ENCODE measurements around the gene HMG20B.
"Not testable (repeated sequence)": the region's sequence is repeated elsewhere in the genome, so short reads cannot be mapped to it uniquely, and the experiment has no call there.

Gene HMG20B

DNA sequence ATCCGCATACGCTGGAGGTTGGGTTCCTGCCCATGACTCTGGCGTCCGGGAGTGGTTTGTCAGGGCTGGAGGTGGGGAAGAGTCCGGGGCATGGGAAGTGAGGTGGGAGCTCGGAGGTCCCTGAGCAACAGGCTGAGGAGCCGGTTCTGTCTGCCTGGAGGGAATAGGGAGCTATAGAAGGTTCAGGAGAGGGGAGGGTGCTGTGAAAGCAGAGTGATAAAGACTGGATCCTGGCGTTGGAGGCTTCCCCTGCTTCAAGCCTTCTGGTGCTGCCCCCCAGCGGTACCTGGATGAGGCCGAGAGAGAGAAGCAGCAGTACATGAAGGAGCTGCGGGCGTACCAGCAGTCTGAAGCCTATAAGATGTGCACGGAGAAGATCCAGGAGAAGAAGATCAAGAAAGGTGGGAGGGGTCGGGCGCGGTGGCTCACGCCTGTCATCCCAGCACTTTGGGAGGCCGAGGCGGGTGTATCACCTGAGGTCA, 2.6 kb downstream of the HMG20B start:
- DNase-seq: peak; percentile 55 to 60
- TF ChIP-seq POLR2A (IDR thresholded peaks at IDR 0.05; ENCODE audit: low read length): no peak
- no peak for TF ChIP-seq GATA1 (IDR thresholded peaks at IDR 0.05; ENCODE audit: low read depth, low read length)

DNA sequence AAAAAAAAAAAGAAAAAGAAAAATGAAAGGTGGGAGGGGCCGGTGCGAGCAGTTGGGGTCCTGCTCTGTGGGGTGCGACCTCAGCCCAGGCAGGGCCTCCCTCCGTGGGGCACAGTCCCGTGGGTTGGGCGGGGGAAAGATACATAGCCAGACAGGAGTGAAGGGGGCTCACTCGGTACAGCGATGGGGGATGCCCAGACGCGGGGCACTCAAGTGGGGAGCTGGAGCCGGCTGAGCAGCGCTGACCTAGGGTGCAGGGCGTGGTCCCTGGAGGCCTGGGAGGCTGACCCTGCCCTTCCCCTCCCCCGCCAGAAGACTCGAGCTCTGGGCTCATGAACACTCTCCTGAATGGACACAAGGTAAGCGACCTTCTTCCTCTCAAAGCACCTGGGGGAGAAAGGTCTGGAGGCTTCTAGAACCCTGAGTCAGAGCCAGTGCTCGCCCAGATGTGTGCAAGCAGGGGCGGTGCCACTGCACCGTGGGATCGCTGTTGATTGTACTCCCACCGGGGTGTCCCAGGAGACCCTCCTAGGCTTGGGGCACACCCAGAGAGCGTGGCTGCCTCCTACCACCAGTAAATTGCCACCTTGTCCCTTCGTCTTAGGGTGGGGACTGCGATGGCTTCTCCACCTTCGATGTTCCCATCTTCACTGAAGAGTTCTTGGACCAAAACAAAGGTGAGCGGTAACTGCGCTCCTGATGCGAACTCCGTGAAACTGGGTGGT, 3.4 kb downstream of the HMG20B start:
- TF ChIP-seq GATA1 (IDR thresholded peaks at IDR 0.05; ENCODE audit: low read depth, low read length) (no peak), POLR2A (IDR thresholded peaks at IDR 0.05; ENCODE audit: low read length) (peak; percentile 1)
- DNase-seq: no peak

DNA sequence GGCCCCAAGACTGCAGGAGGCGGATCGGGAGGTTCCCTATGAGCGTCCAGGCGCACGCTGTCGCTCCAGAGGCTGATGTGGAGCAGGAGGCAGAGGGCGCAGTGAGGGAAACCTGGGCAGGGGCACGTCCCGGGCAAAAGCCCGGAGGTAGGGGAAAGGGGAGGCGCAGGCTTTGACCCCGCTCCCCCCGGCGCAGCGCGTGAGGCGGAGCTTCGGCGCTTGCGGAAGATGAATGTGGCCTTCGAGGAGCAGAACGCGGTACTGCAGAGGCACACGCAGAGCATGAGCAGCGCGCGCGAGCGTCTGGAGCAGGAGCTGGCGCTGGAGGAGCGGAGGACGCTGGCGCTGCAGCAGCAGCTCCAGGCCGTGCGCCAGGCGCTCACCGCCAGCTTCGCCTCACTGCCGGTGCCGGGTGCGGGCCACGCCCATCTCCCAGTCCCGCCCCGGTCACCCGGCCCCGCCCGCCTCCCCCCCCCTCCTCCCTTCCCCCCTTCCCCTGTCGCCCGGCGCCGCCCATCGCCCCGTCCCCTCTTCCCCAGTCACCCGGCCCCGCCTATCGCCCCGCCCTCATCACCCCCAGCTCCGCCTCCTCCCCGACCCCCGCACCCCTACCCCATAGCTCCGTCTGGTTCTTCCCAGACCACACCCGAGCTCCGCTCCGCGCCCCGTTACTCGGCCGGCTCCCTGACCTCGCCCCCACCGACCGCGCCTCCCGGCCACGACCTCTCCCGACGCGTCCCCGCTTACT, 4.1 kb downstream of the HMG20B start:
- no peak for TF ChIP-seq POLR2A (IDR thresholded peaks at IDR 0.05; ENCODE audit: low read length)
- TF ChIP-seq GATA1 (IDR thresholded peaks at IDR 0.05; ENCODE audit: low read depth, low read length): no peak
- DNase-seq: peak; percentile 53 to 66

DNA sequence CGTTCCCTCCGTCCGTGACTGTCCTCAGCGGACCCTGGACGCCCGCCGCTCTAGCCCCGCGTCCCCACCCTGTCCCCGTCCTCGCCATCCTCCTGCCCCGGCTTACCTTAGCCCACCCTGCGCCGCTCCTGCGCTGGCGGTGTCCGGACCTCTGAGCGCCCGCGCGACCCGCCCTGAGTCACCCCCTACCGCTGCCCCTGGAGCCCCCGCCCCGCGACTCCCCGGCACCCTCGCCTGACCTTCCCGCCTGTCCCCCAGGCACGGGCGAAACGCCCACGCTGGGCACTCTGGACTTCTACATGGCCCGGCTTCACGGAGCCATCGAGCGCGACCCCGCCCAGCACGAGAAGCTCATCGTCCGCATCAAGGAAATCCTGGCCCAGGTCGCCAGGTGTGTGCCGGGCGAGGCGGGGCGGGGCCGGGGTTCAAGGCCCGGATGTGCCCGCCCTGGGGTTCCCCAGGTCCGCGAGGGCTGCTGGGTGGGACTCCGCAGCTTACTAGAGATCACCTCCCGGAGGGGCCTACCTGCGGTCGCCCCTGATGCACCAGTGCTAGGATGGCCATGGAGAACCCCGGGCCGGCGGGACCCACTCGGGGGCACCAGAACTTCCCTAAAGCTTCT, 5.1 kb downstream of the HMG20B start:
- no peak for DNase-seq
- TF ChIP-seq POLR2A (IDR thresholded peaks at IDR 0.05; ENCODE audit: low read length): no peak
- TF ChIP-seq GATA1 (IDR thresholded peaks at IDR 0.05; ENCODE audit: low read depth, low read length): no peak

DNA sequence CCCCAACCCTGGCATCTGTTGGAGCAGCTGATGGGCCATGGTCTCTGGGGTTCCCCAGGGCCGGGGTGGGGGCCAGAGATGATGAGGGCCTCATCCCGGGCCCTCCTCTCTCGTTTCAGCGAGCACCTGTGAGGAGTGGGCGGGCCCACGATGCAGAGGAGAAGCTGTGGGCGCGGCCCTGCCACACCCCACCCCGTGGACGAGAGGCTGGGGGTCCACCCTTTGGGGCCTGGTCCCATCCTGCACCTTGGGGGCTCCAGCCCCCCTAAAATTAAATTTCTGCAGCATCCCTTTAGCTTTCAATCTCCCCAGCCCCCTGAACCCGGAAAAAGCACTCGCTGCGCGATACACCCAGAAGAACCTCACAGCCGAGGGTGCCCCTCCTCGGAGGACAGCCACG, 5.6 kb downstream of the HMG20B start:
- DNase-seq: no peak
- TF ChIP-seq GATA1 (IDR thresholded peaks at IDR 0.05; ENCODE audit: low read depth, low read length) (no peak), POLR2A (IDR thresholded peaks at IDR 0.05; ENCODE audit: low read length) (no peak)

DNA sequence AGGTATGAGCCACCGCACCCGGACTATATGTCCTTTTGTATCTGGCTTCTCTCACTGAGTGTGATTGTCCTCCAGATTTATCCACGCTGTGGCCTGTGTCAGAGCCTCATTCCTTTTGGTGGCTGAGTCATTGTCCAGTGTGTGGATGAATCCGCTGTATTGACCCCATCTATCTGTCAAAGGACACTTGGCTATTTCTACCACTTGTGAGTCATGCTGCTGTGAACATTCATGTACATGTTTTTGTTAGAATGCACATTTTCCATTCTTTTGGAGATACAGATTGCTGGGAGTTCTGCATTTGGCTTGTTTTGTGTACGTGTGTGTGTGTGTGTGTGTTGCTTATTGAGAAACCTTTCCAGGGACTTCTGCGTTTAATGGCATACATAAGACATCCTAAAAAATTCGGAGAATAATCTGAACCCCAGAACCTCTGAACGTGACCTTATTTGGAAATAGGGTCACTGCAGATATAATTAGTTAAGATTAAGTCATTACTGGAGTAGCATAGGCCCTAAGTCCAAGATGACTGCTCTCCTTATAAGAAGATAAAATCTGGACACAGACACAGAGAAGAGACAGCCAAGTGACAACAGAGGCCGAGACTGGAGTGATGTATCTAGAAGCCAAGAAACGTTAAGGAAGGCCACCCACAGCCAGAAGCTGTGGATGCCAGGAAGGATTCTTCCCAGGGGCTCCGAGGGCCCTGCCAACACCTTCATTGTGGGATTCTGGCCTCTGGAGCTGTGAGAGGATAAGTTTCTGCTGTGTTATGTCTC, 7.6 kb downstream of the HMG20B start:
- TF ChIP-seq POLR2A (IDR thresholded peaks at IDR 0.05; ENCODE audit: low read length): no peak
- TF ChIP-seq GATA1 (IDR thresholded peaks at IDR 0.05; ENCODE audit: low read depth, low read length): no peak
- no peak for DNase-seq

DNA sequence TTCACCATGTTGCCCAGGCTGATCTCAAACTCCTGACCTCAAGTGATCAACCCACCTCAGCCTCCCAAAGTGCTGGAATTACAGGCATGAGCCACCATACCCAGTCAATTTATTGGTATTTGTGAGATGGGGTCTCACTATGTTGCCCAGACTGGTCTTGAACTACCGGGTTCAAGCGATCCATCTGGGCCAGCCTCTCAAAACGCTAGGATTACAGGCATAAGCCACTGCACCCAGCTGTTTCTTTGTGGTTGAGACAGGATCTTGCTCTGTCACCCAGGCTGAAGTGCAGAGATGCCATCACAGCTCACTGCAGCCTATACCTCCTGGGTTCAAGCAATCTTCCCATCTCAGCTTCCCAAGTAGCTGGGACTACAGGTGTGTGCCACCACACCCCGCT, 9.0 kb downstream of the HMG20B start:
- DNase-seq: not testable (repeated sequence)

DNA sequence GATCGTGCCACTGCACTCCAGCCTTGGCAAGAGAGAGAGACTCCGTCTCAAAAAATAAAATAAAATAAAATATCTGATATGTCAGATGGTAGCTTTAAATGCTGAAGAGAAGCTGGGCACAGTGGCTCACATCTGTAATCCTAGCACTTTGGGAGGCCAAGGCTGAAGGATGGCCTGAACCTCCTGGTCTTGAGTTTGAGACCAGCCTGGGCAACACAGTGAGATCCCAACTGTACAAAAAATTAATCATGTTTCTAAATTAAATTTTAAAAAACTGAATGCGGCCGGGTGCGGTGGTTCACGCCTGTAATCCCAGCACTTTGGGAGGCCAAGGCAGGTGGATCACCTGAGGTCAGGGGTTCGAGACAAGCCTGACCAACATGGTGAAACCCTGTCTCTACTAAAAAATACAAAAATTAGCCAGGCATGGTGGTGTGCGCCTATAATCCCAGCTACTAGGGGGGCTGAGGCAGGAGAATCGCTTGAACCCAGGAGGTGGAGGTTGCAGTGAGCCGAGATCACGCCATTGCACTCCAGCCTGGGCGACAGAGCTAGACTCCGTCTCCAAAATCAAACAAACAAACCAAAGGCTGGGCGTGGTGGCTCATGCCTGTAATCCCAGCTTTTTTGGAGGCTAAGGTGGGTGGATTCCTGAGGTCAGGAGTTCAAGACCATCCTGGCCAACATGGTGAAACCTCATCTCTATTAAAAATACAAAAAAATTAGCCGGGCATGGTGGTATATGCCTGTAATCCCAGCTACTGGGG, 11.5 kb downstream of the HMG20B start:
- not testable (repeated sequence) for DNase-seq

DNA sequence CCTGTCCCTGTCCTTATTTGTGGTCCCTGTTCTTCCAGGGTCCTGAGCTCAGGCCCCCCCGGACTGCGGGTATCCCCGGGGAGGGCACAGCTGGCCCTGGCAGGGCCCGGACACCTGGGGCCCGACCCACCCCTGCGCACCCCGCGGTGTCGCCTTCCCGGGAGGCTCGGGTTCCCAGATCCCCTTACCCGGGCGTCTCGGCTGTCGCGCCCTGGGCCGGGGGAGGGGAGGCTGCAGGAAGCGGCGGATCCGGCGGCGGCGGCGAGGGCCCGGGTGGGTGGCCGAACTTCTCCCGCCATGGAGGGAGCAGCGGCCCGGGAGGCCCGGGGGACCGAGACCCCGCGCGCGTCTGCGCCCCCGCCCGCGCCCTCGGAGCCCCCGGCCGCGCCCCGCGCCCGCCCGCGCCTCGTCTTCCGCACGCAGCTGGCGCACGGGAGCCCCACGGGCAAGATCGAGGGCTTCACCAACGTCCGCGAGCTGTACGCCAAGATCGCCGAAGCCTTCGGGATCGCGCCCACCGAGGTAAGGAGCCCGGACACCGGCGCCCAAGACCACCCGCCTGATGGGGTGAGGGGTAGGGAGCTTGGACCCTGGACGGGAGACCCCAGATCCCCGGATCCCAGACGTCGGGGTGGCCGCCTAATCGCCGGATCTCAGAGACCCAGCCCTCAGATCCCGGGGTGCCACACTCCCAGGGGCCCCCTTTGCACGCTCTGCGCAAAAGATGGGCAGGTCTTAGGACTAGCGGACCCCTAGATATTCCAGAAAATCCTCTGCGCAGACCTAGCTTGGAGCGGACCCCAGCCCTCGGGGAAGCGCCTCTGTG, 12.8 kb downstream of the HMG20B start, which contains the start of gene GIPC3:
TSS of gene GIPC3 (plus strand) at position 178 of the 826 bp plus-strand sequence. CDS start at position 298, 120 bp downstream.
- no peak for DNase-seq

DNA sequence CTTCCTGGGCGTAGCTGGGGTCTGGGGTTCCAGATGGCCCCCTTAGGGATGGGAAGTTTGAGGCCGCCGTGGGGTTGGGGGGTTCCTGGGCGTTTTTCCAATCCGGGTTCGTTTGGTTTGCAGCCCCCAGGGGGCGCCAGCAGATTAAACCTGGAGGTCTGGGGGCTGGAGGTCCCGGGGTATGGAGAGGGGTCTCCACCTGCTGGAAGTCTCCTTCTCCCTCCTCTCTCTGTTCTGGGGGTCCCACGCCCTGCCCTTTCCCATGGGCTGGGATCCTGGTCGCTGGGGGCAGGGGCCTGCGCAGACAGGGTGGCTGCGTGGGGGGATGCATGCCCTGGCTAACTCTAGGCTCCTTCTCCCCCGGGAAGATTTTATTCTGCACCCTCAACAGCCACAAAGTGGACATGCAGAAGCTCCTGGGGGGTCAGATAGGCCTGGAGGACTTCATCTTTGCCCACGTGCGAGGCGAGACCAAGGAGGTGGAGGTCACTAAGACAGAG, 13.4 kb downstream of the HMG20B start:
- no peak for TF ChIP-seq POLR2A (IDR thresholded peaks at IDR 0.05; ENCODE audit: low read length)
- TF ChIP-seq GATA1 (IDR thresholded peaks at IDR 0.05; ENCODE audit: low read depth, low read length): no peak
- peak in 1 of 2 experiments; percentile 22 for DNase-seq

More for the DNA sequence above, 12.8 kb downstream of the HMG20B start, which contains the start of gene GIPC3:
- TF ChIP-seq GATA1 (IDR thresholded peaks at IDR 0.05; ENCODE audit: low read depth, low read length) (no peak), POLR2A (IDR thresholded peaks at IDR 0.05; ENCODE audit: low read length) (no peak)

DNA sequence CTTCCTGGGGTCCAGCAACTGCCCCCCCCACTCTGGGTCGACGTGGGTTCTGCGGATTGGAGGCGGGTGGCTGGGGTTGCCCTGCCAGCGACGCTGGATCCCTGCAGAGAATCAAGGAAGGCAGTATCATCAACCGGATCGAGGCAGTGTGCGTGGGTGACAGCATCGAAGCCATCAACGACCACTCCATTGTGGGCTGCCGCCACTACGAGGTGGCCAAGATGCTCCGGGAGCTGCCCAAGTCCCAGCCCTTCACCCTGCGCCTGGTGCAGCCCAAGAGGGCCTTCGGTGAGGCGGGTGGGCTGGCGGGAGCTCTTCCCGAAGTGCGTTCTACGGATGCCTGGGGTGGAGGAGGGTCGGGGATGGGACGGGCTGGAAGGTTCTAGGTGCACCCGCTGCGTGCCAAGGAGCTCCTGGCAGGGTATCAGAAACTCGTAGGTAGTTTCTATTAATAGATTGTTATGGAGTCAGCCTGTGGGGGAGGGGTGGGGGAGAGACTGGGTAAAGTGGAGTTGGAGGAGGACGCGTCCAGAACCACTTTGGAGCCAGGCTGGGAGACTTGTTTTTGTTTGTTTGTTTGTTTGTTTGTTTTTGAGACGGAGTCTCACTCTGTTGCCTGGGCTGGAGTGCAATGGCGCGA, 14.1 kb downstream of the HMG20B start:
- TF ChIP-seq POLR2A (IDR thresholded peaks at IDR 0.05; ENCODE audit: low read length) (no peak), GATA1 (IDR thresholded peaks at IDR 0.05; ENCODE audit: low read depth, low read length) (no peak)
- no peak for DNase-seq

DNA sequence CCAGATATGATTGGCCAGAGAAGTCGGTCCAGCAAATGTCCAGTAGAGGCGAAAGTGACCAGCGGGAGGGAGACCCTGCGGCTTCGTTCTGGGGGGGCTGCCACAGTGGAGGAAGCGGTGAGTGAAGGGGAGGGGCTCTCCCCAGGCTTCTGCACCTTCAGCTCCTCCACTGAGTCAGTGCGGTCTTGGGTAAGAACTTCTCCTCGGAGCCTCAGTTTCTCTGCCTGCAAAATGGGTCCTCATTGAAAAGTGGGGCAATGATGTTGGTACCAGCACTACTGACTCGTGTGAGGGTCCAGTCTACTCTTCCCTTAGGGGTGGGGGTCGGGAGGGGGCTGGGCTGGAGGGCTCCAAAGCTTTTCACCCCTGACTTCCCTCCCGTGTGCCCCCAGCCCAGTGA, 16.7 kb downstream of the HMG20B start:
- TF ChIP-seq POLR2A (IDR thresholded peaks at IDR 0.05; ENCODE audit: low read length) (no peak), GATA1 (IDR thresholded peaks at IDR 0.05; ENCODE audit: low read depth, low read length) (no peak)

More for the DNA sequence above, 16.7 kb downstream of the HMG20B start:
- DNase-seq: no peak

All from erythroblast (primary cell).